ENCODE results near the gene FCHSD2. TPM values are rescaled to one million over a fixed set of nuclear protein-coding genes. Genes with fewer than 3 reads are reported as not detected.
A peak's percentile ranks its signal among the peaks of the same experiment; 100 is the strongest.

Gene FCHSD2
- total and polyA plus RNA-seq, 2 of the 8 experiments (the other 6 are each of a cell fraction or from before 2014, with no cell fraction given): 4.1 to 7.8 TPM

GRCh38 chr11:72821221-72821919 is 320.7 kb downstream of the FCHSD2 start:
- TF ChIP-seq TEAD4 (IDR thresholded peaks at IDR 0.05; ENCODE audit: low read depth, low read length) (no peak), BCL11A (IDR thresholded peaks at IDR 0.05; ENCODE audit: low read depth in 2 of 2, low read length in 2 of 2) (no peak), CHD1 (IDR thresholded peaks at IDR 0.05; ENCODE audit: low read depth, low read length) (no peak), RBBP5 (IDR thresholded peaks at IDR 0.05; ENCODE audit: borderline replicate concordance, low read depth, low read length) (no peak), JUN (IDR thresholded peaks at IDR 0.05; ENCODE audit: low read depth, low read length) (no peak), CREB1 (IDR thresholded peaks at IDR 0.05) (0 out of 2 replicates have a peak, but pooled peaks have one; percentile 20)
- Histone ChIP-seq H2BK120ac (replicated peaks; ENCODE audit: low read depth, low read length) (no peak overlapping the region), H3K36me3 (ENCODE audit: control insufficient read depth in 2 of 4, insufficient read depth in 4 of 4, low read length in 3 of 4) (no peaks in the 10 kb centered on the region), H3K9me3 (ENCODE audit: insufficient read depth in 2 of 2, low read depth in 1 of 2, low read length in 1 of 2) (no peaks in the 10 kb centered on the region), H2AK5ac (ENCODE audit: low read depth, low read length) (peak overlapping the region; percentile 83; the same call in 1 of the 2 replicates), H3K4me3 (ENCODE audit: extremely low read depth in 1 of 4, insufficient read depth in 2 of 4, low read depth in 3 of 4, low read length in 4 of 4) (peak overlapping the region; percentile 50 to 73 (median 58)), H2BK20ac (ENCODE audit: low read length) (no peak overlapping the region), H3K23me2 (ENCODE audit: low read depth, low read length) (peaks cover 13% of the 10 kb centered on the region), H3K14ac (ENCODE audit: insufficient read length) (no peak overlapping the region), H2BK5ac (ENCODE audit: low read depth, low read length) (peak overlapping the region; percentile 35; the same call in 1 of the 2 replicates), H3K4me1 (replicated peaks in 1 of 4; ENCODE audit: control insufficient read depth in 3 of 4, insufficient read depth in 4 of 4, low read length in 3 of 4) (peaks cover 0 to 16% (median 11%) of the 10 kb centered on the region in 4 experiments; a peak in 5 of 7 replicates), H2AFZ (ENCODE audit: low read length) (peak overlapping the region; percentile 97), H3K56ac (replicated peaks; ENCODE audit: insufficient read length, low read depth, low read length) (peak overlapping the region; percentile 21), H3K23ac (ENCODE audit: insufficient read length) (no peak overlapping the region), H4K8ac (ENCODE audit: extremely low read depth, insufficient read depth, low read length) (peak overlapping the region; percentile 38; the same call in 1 of the 2 replicates), H4K5ac (ENCODE audit: insufficient read length, low read depth, low read length) (peak overlapping the region; percentile 46), H2BK12ac (ENCODE audit: low read depth, low read length) (0 out of 2 replicates have a peak overlapping the region, but pooled peaks have one; percentile 19), H3K4me2 (ENCODE audit: insufficient read depth in 1 of 2, low read depth in 2 of 2, low read length in 2 of 2) (peak overlapping the region; percentile 76 to 99), H3K79me2 (ENCODE audit: control insufficient read depth in 1 of 2, insufficient read depth in 2 of 2, low read length in 2 of 2) (no peaks in the 10 kb centered on the region), H3K27me3 (replicated peaks in 1 of 4; ENCODE audit: control insufficient read depth in 3 of 4, extremely low read depth in 1 of 4, insufficient read depth in 3 of 4, low read length in 3 of 4) (peaks cover 0 to 18% (median 13%) of the 10 kb centered on the region in 4 experiments; a peak in 6 of 7 replicates), H3K18ac (ENCODE audit: extremely low read depth, low read length) (peak overlapping the region; percentile 98), H3K79me1 (ENCODE audit: low read depth, low read length) (no peaks in the 10 kb centered on the region), H2BK15ac (ENCODE audit: low read length) (peak overlapping the region; percentile 92; the same call in 1 of the 2 replicates), H3K4ac (replicated peaks; ENCODE audit: insufficient read length, low read depth, low read length) (no peak overlapping the region), H3K27ac (ENCODE audit: low read depth, low read length) (no peak overlapping the region), H3K9ac (replicated peaks in 1 of 4; ENCODE audit: extremely low read depth in 1 of 4, low read depth in 3 of 4, low read length in 3 of 4) (peak overlapping the region in 3 of 4 experiments; percentile 36 to 54 (median 41); a peak in 4 of 7 replicates), H4K91ac (replicated peaks; ENCODE audit: insufficient read length, low read length) (peak overlapping the region; percentile 3), H4K20me1 (replicated peaks in 1 of 2; ENCODE audit: control insufficient read depth in 1 of 2, insufficient read depth in 2 of 2, low read length in 2 of 2) (peaks cover 0 to 2% of the 10 kb centered on the region in 2 experiments)
- ChIA-PET CTCF (ENCODE audit: partially characterized antibody) (interaction anchor here (0.6 to 3.1 kb wide), 7 partner anchors 8 to 1672 kb away, joined by 3 to 10 read pairs (median 4); partner anchors contain the start of gene STARD10), POLR2A (ENCODE audit: partially characterized antibody) (interaction anchor here (0.8 to 4.3 kb wide), 6 partner anchors 8 to 50 kb away, joined by 3 to 13 read pairs (median 3); no protein-coding TSS in a partner anchor)
- WGBS, 2 experiments (ENCODE audit: extremely low coverage in 1 of 2, insufficient coverage in 1 of 2, insufficient read length in 1 of 2, insufficient replicate concordance in 2 of 2, low coverage in 1 of 2, low lambda C conversion rate in 2 of 2, missing lambda C conversion rate in 1 of 2): 46% methylated on average over 34 of the region's 50 CpGs; no CpG with 5 or more reads in 1 of the 2 experiments
- FAIRE-seq (no peak), DNase-seq (ENCODE audit: low read depth in 1 of 2, low spot score in 2 of 2) (peak in 1 of 2 experiments; percentile 61)
